DND-41 (cell line): ENCODE measurements around the gene SPINK14.

Source experiments
- EZH2 ChIP-seq: IDR thresholded peaks from 3 replicates; pipeline ENCODE4 v1.6.1; 2012; ENCODE audit warnings: borderline replicate concordance, low read depth, mild to moderate bottlenecking, moderate library complexity, low read length, inconsistent platforms; ENCODE audit not compliant: severe bottlenecking
- TF ChIP-seq, protein P1 (sequence below): IDR thresholded peaks from 2 replicates; pipeline ENCODE4 v1.5.1; 2012; ENCODE audit warnings: borderline replicate concordance, low read length, moderate library complexity, mild to moderate bottlenecking; ENCODE audit not compliant: poor library complexity, severe bottlenecking; ENCODE audit errors: extremely low read depth

DNA sequence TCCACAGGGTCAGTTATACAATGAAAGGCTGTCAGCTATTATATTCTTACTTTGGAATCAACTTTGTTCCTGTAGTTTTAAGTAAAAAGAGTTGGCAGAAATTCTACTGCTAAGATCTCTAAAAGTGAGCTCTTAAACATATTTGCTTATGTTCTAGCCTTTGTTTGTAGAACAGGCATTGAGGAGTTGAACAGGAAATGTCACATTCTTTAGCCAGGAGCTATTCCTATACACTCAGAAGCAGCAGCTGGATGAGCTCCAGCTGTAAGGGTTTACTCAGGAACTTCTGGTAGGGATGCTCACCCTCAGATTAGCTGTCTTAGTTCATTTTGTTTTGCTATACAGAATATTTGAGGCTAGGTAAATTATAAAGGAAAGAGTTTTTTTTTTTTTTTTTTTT is 22.4 kb upstream of the SPINK14 start:
- TF ChIP-seq, protein P1, sequence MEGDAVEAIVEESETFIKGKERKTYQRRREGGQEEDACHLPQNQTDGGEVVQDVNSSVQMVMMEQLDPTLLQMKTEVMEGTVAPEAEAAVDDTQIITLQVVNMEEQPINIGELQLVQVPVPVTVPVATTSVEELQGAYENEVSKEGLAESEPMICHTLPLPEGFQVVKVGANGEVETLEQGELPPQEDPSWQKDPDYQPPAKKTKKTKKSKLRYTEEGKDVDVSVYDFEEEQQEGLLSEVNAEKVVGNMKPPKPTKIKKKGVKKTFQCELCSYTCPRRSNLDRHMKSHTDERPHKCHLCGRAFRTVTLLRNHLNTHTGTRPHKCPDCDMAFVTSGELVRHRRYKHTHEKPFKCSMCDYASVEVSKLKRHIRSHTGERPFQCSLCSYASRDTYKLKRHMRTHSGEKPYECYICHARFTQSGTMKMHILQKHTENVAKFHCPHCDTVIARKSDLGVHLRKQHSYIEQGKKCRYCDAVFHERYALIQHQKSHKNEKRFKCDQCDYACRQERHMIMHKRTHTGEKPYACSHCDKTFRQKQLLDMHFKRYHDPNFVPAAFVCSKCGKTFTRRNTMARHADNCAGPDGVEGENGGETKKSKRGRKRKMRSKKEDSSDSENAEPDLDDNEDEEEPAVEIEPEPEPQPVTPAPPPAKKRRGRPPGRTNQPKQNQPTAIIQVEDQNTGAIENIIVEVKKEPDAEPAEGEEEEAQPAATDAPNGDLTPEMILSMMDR = no peak
- TF ChIP-seq EZH2 = no peak
